ENCODE measurements around the gene TTLL3. TPM values are rescaled to one million over a fixed set of nuclear protein-coding genes. Genes with fewer than 3 reads are reported as not detected.
"Not testable (repeated sequence)": the region's sequence is repeated elsewhere in the genome, so short reads cannot be mapped to it uniquely, and the experiment has no call there.

Gene TTLL3
- total and polyA plus RNA-seq, 3 experiments from 2014 or later: 3.8 to 19.1 (median 18.8) TPM

- CTCF ChIA-PET: interaction anchor here (0.7 to 1.3 kb wide), 2 partner anchors 11 to 24 kb away, joined by 3 read pairs; partner anchors contain the start of gene ARPC4
- H3K9me3 ChIP-seq (ENCODE audit: low read length): no peaks in the 10 kb centered on the region
- H3K36me3 ChIP-seq (ENCODE audit: insufficient read depth, low read length): no peaks in the 10 kb centered on the region
- Mint-ChIP-seq H3K27ac (peak overlapping the region in 5 of 8 donors; percentile 23 to 97 (median 80)), H3K4me1 (peaks cover 15 to 32% (median 16%) of the 10 kb centered on the region in 3 donors), H3K36me3 (peaks cover 0 to 3% (median 0%) of the 10 kb centered on the region in 3 donors), H3K27me3 (peaks cover 0 to 6% of the 10 kb centered on the region in 2 donors), H3K4me3 (peak overlapping the region; percentile 49 to 73 (median 69)), H3K9me3 (no peaks in the 10 kb centered on the region)
- H3K4me1 ChIP-seq (ENCODE audit: insufficient read depth, low read length): peaks cover 8% of the 10 kb centered on the region
- H3K27me3 ChIP-seq (ENCODE audit: insufficient read depth, low read length, poor library complexity, severe bottlenecking): no peaks in the 10 kb centered on the region
- no peak overlapping the region for H3K4me3 ChIP-seq (ENCODE audit: low read length)
- H3K27ac ChIP-seq (ENCODE audit: low read depth, low read length): no peak overlapping the region
- POLR2A ChIA-PET: interaction anchor here (0.8 kb wide), 1 partner anchor 815 kb away, joined by 6 read pairs; no protein-coding TSS in a partner anchor
- no peak for DNase-seq
Observed at GRCh38 chr3:9769012-9769411, 41.0 kb upstream of the TTLL3 start.

GRCh38 chr3:9769426-9770275 lies 40.4 kb upstream of the TTLL3 start, which contains the start of gene CAMK1:
Gene CAMK1, minus strand, starts transcription at chr3:9769947. Its CDS starts 2,198 bp downstream, at chr3:9767749.
- Mint-ChIP-seq H3K36me3 (peaks cover 0 to 3% (median 0%) of the 10 kb centered on the region in 3 donors), H3K9me3 (no peaks in the 10 kb centered on the region), H3K4me3 (peak within 1 kb of the TSS; percentile 60 to 74 (median 71)), H3K27ac (peak within 1 kb of the TSS in 5 of 8 donors; percentile 23 to 97 (median 80)), H3K4me1 (peaks cover 15 to 32% (median 16%) of the 10 kb centered on the region in 3 donors), H3K27me3 (peaks cover 0 to 6% of the 10 kb centered on the region in 2 donors)
- Histone ChIP-seq H3K9me3 (ENCODE audit: low read length) (no peaks in the 10 kb centered on the region), H3K27ac (ENCODE audit: low read depth, low read length) (no peak within 1 kb of the TSS), H3K36me3 (ENCODE audit: insufficient read depth, low read length) (no peaks in the 10 kb centered on the region), H3K4me1 (ENCODE audit: insufficient read depth, low read length) (peaks cover 8% of the 10 kb centered on the region), H3K27me3 (ENCODE audit: insufficient read depth, low read length, poor library complexity, severe bottlenecking) (no peaks in the 10 kb centered on the region), H3K4me3 (ENCODE audit: low read length) (peak within 1 kb of the TSS; percentile 47)
- peak in 4 of 5 donors; percentile 24 to 56 (median 29) for DNase-seq
- ChIA-PET POLR2A (interaction anchor here (0.6 to 0.8 kb wide), 3 partner anchors 17 to 814 kb away, joined by 5 to 7 read pairs (median 6); partner anchors contain the start of gene ARPC4), CTCF (interaction anchor here (1.3 kb wide), 1 partner anchor 11 kb away, joined by 3 read pairs; no protein-coding TSS in a partner anchor)

GRCh38 chr3:9770276-9770812 lies 39.7 kb upstream of the TTLL3 start:
- Histone ChIP-seq H3K4me1 (ENCODE audit: insufficient read depth, low read length) (peaks cover 8% of the 10 kb centered on the region), H3K27ac (ENCODE audit: low read depth, low read length) (no peak overlapping the region), H3K4me3 (ENCODE audit: low read length) (peak overlapping the region; percentile 47), H3K27me3 (ENCODE audit: insufficient read depth, low read length, poor library complexity, severe bottlenecking) (no peaks in the 10 kb centered on the region), H3K36me3 (ENCODE audit: insufficient read depth, low read length) (no peaks in the 10 kb centered on the region), H3K9me3 (ENCODE audit: low read length) (no peaks in the 10 kb centered on the region)
- Mint-ChIP-seq H3K36me3 (peaks cover 0 to 3% (median 0%) of the 10 kb centered on the region in 3 donors), H3K9me3 (no peaks in the 10 kb centered on the region), H3K27ac (peak overlapping the region in 1 of 8 donors; percentile 93), H3K4me3 (peak overlapping the region in 6 of 7 donors; percentile 35 to 74 (median 58)), H3K27me3 (peaks cover 0 to 6% of the 10 kb centered on the region in 2 donors), H3K4me1 (peaks cover 15 to 32% (median 18%) of the 10 kb centered on the region in 3 donors)
- CTCF ChIA-PET: no interaction called here
- DNase-seq: no peak
- POLR2A ChIA-PET: interaction anchor here (0.7 kb wide), 1 partner anchor 22 kb away, joined by 7 read pairs; the partner anchor contains the start of gene ARPC4

- H3K9me3 Mint-ChIP-seq; H3K27me3 Mint-ChIP-seq; H3K27me3 ChIP-seq (ENCODE audit: insufficient read depth, low read length, poor library complexity, severe bottlenecking); H3K36me3 ChIP-seq (ENCODE audit: insufficient read depth, low read length); H3K27ac ChIP-seq (ENCODE audit: low read depth, low read length); H3K27ac Mint-ChIP-seq; H3K9me3 ChIP-seq (ENCODE audit: low read length); CTCF ChIA-PET; POLR2A ChIA-PET; H3K36me3 Mint-ChIP-seq; H3K4me1 ChIP-seq (ENCODE audit: insufficient read depth, low read length); DNase-seq; H3K4me3 ChIP-seq (ENCODE audit: low read length): not testable (repeated sequence)
- Mint-ChIP-seq H3K4me3 (peak overlapping the region in 5 of 7 donors; percentile 50 to 79 (median 63)), H3K4me1 (peaks cover 15 to 33% (median 18%) of the 10 kb centered on the region in 3 donors)
Observed at GRCh38 chr3:9771007-9771406, 39.1 kb upstream of the TTLL3 start.

GRCh38 chr3:9776896-9777693 lies 33.0 kb upstream of the TTLL3 start:
- Mint-ChIP-seq H3K4me1 (peaks cover 38 to 48% (median 40%) of the 10 kb centered on the region in 3 donors), H3K9me3 (no peaks in the 10 kb centered on the region), H3K4me3 (no peak overlapping the region), H3K27me3 (peaks cover 0 to 2% of the 10 kb centered on the region in 2 donors), H3K27ac (peak overlapping the region in 1 of 8 donors; percentile 24), H3K36me3 (peaks cover 0 to 11% (median 4%) of the 10 kb centered on the region in 3 donors)
- H3K4me1 ChIP-seq (ENCODE audit: insufficient read depth, low read length): peaks cover 46% of the 10 kb centered on the region
- DNase-seq: peak in 1 of 5 donors; percentile 0
- no peak overlapping the region for H3K27ac ChIP-seq (ENCODE audit: low read depth, low read length)
- no peaks in the 10 kb centered on the region for H3K9me3 ChIP-seq (ENCODE audit: low read length)
- ChIA-PET POLR2A (no interaction called here), CTCF (interaction anchor here (1.8 kb wide), 1 partner anchor 31 kb away, joined by 4 read pairs; no protein-coding TSS in a partner anchor)
- H3K27me3 ChIP-seq (ENCODE audit: insufficient read depth, low read length, poor library complexity, severe bottlenecking): no peaks in the 10 kb centered on the region
- H3K4me3 ChIP-seq (ENCODE audit: low read length): no peak overlapping the region
- H3K36me3 ChIP-seq (ENCODE audit: insufficient read depth, low read length): no peaks in the 10 kb centered on the region

- Histone ChIP-seq H3K36me3 (ENCODE audit: insufficient read depth, low read length) (no peaks in the 10 kb centered on the region), H3K27me3 (ENCODE audit: insufficient read depth, low read length, poor library complexity, severe bottlenecking) (no peaks in the 10 kb centered on the region), H3K4me3 (ENCODE audit: low read length) (no peak overlapping the region), H3K9me3 (ENCODE audit: low read length) (no peaks in the 10 kb centered on the region), H3K27ac (ENCODE audit: low read depth, low read length) (no peak overlapping the region), H3K4me1 (ENCODE audit: insufficient read depth, low read length) (peaks cover 46% of the 10 kb centered on the region)
- no peaks in the 10 kb centered on the region for H3K9me3 Mint-ChIP-seq
- POLR2A ChIA-PET: no interaction called here
- no peak overlapping the region for H3K4me3 Mint-ChIP-seq
- H3K4me1 Mint-ChIP-seq: peaks cover 40 to 52% (median 42%) of the 10 kb centered on the region in 3 donors
- H3K27ac Mint-ChIP-seq: no peak overlapping the region
- peak in 1 of 5 donors; percentile 23 for DNase-seq
- H3K27me3 Mint-ChIP-seq: peaks cover 0 to 1% of the 10 kb centered on the region in 2 donors
- H3K36me3 Mint-ChIP-seq: peaks cover 0 to 17% (median 2%) of the 10 kb centered on the region in 3 donors
- CTCF ChIA-PET: no interaction called here
Observed at GRCh38 chr3:9777694-9778021, 32.4 kb upstream of the TTLL3 start.

GRCh38 chr3:9778143-9779074 lies 31.7 kb upstream of the TTLL3 start:
- H3K9me3 ChIP-seq (ENCODE audit: low read length): no peaks in the 10 kb centered on the region
- peak overlapping the region in 4 of 8 donors; percentile 57 to 94 (median 82) for H3K27ac Mint-ChIP-seq
- no peak overlapping the region for H3K27ac ChIP-seq (ENCODE audit: low read depth, low read length)
- H3K36me3 ChIP-seq (ENCODE audit: insufficient read depth, low read length): no peaks in the 10 kb centered on the region
- no peaks in the 10 kb centered on the region for H3K27me3 ChIP-seq (ENCODE audit: insufficient read depth, low read length, poor library complexity, severe bottlenecking)
- DNase-seq: peak in 1 of 5 donors; percentile 17
- peaks cover 40 to 55% (median 42%) of the 10 kb centered on the region in 3 donors for H3K4me1 Mint-ChIP-seq
- H3K9me3 Mint-ChIP-seq: no peaks in the 10 kb centered on the region
- H3K4me3 ChIP-seq (ENCODE audit: low read length): no peak overlapping the region
- POLR2A ChIA-PET: no interaction called here
- H3K4me1 ChIP-seq (ENCODE audit: insufficient read depth, low read length): peaks cover 46% of the 10 kb centered on the region
- no peaks in the 10 kb centered on the region for H3K27me3 Mint-ChIP-seq
- peak overlapping the region in 1 of 7 donors; percentile 6 for H3K4me3 Mint-ChIP-seq
- CTCF ChIA-PET: no interaction called here
- H3K36me3 Mint-ChIP-seq: peaks cover 4 to 23% (median 5%) of the 10 kb centered on the region in 3 donors
